ENCODE data around the gene ABAT.
A peak's percentile ranks its signal among the peaks of the same experiment; 100 is the strongest.
"Not testable (repeated sequence)": the region's sequence is repeated elsewhere in the genome, so short reads cannot be mapped to it uniquely, and the experiment has no call there.

The ABAT gene

DNA sequence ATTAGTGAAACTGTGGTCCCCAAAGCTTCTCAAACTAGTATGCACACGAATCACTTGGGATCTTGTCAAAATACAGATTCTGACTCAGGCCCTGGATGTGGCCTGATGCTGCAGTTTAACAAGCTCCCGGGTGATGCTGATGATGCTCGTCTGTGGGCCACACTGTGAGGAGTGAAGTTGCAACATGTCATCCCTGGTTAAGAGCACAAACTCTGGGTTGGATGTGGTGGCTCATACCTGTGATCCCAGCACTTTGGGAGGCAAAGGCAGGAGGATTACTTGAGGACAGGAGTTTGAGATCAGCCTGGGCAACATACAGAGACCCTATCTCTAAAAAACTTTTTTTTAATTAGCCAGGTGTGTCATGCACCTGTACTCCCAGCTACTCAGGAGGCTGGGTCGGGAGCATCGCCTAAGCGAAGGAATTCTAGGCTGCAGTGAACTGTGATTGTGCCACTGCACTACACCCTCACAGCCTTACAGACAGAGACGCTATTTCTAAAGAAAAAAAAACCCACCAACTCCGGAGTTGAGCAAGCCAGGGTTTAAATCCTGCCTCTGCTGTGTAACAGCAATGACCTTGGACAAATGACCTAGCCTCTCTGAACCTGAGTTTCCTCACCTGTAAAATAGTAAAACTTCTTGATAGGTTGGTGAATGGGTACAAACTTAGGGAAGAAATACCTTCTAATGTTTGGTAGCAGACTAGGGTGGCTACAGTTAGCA lies 24.4 kb upstream of the ABAT start:
- no peak for DNase-seq (ENCODE audit: low spot score)

DNA sequence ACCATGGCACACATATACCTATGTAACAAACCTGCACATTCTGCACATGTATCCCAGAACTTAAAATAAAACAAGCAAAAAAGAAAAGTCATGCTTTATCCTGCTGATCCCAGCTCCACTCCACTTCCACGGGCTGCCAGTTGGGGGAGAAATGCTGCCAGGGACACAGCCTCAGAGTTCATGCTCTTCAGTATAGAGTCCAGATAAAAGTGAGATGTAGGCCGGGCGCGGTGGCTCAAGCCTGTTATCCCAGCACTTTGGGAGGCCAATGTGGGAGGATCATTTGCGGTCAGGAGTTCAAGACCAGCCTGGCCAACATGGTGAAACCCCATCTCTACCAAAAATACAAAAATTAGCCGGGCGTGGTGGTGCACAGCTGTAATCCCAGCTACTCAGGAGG lies 22.5 kb upstream of the ABAT start:
- not testable (repeated sequence) for DNase-seq (ENCODE audit: low spot score)

DNA sequence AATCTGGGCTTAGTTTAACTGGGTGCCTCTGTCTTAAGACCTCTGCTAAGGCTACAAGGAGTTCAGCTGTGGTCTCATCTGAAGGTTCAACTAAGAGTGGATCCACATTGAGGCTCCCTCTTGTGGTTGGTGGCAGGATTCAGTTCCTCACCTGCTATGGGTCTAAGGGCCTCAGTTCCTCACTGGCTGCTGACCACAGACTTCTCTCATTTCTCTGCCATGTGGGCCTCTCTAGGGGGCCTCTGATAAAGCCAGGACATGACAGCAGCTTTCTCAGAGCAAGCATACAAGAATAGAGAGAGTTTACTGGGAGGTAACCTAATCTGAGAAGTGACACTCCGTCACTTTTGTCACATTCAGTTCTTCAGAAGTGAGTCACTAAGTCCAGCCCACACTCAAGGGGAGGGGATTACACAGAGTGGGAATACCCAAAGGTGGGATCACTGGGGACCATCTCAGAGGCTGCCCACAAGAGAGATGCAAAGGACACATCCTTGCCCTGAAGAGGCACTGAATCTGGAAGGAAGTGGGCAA lies 19.2 kb upstream of the ABAT start:
- no peak for DNase-seq (ENCODE audit: low spot score)

DNA sequence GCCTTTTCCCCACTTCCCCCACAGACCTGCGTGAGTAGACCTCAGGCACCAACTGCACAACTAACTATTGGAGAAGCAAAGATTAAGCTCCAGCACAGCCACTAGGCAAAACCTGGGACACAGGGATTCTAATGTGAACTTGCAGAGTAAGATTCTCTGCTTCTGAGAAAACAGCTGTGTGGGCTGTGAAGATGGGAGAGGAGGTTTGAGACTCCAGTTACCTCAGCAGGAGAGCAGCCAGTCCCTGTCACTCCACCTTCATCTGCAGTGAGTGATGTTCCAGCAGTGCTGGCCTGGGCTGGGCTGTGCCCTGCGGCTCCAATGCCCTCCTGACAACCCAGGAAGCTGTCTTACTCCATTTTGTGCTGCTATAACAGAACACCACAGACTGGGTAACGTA lies 18.0 kb upstream of the ABAT start:
- peak; percentile 44 for DNase-seq (ENCODE audit: low spot score)

DNA sequence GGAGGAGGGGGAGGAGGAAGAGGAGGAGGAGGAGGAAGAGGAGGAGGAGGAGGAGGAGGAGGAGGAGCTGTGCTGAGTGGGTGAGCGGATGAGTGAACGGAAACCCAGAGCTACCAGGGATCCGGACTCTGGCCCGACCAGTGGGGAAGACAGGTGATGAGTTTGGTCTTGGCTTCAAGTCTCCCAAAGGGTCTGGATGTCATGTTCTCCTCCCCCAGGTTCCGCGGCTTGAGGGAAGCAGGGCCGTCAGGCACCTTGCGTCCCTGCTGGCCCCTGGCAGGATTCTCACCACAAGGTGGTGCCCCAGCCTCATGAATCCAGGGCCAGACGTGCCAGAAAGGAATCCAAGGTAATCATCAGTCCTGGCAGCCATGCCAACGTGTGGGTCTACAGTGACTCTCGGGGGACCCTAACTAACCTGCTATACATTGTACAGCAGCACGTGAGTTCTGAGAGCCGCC lies 13.5 kb upstream of the ABAT start:
- DNase-seq (ENCODE audit: low spot score), result peak; percentile 64

DNA sequence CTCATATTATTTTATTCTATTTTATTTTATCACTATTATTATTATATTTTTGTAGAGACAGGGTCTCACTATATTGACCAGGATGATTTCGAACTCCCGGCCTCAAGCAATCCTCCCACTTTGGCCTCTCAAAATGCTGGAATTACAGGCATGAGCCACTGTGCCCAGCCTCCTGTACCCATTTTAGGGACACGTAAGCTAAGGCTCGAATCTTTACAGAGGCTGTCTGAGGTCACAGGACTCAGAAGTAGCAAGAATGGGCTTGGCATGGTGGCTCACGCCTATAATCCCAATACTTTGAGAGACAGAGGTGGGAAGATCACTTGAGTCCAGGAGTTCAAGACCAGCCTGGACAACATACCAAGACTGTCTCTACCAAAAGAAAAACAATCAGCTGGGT lies 12.7 kb upstream of the ABAT start:
- DNase-seq (ENCODE audit: low spot score), result no peak

DNA sequence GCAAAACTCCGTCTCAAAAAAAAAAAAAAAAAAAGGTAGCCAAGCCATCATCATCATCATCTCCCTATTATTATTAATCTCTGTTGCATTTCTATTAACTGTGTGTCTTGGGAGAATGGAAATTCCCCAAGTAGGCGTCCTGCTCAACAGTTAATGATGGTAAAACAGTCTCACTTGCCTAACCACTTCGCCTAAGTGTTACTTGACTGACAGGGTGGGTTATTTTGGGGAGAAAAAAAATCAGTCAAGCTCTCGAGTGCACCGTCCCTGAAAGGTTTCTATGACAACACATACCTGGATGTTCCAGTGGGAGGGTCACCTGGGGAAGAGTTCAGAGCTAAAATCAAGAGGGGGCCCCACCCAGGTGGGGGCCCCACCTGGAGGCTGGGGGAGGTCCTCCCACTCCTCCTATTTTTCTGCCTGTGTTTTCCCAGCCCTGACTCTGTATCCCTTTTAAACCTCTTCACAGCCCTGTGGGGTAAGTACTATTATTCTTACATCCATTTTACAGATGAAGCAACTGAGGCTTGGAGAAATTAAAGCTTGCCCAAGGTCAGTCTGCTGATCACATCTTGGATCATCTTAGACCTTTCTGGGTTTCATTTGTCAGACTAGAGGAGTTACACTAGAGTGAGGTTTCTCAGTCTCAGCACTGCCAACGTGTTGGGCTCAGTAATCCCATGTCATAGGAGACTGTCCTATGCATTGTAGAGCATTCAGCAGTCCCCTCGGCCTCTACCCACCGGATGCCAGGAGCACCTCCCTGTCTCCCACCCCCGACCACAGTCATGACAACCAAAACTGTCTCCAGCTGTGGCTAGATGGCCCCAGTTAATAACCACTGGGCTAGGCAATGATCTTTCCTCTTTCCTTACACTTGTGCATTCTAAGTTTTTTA lies 11.0 kb upstream of the ABAT start:
- DNase-seq (ENCODE audit: low spot score), result peak; percentile 82

DNA sequence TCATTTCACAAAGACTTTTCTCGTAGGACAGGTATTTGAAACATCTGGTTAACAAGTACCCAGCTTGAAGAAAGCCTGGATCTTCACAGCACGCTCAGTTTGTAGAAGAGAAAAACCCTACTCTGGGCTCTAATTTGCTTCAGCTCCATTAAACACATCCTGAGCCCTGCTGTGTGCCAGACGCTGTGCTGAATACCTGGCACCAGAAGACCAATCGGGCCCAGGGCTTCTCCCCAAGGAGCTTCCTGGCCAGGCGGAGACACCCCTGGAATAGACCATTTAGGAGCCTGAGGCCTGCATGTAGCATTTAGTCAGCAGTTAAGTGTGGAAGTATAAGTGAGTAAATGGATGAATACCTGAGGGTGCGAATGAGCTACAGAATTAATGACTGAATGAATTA lies 8.9 kb upstream of the ABAT start:
- DNase-seq (ENCODE audit: low spot score), result no peak

DNA sequence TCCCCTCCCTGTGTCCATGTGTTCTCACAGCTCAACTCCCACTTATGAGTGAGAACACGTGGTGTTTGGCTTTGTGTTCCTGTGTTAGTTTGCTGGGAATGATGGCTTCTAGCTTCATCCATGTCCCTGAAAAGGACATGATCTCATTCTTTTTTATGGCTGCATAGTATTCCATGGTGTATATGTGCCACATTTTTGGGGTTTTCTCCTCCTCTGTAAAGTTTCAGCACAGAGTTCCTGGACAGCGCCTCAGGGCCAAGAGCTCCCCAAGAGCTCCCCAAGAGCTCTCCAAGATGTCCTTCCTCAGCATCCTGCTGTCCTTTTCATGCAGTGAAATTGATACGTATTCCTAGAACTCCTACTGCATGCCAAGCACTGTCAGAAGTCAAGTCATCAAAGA lies 6.9 kb upstream of the ABAT start:
- DNase-seq (ENCODE audit: low spot score), result no peak

DNA sequence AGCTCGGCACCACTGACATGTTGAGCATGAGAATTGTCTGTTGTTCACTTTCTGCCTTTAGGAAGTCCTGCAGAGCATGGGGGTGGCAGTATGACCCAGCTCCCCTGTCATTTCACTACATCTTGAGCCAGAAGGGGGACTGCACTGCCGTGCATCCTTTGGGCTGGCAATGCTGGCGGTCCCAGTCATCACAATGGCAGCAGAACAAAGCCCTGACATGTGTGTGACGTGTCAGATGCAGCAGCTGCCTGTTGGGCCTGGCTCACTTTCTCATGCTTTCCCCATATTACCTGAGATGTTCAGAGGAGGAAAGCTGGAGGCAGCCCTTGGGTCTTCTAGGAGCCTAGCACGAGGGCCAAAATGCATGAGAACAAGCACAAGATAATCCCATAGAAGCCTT lies 6.3 kb upstream of the ABAT start:
- DNase-seq (ENCODE audit: low spot score), result no peak

DNA sequence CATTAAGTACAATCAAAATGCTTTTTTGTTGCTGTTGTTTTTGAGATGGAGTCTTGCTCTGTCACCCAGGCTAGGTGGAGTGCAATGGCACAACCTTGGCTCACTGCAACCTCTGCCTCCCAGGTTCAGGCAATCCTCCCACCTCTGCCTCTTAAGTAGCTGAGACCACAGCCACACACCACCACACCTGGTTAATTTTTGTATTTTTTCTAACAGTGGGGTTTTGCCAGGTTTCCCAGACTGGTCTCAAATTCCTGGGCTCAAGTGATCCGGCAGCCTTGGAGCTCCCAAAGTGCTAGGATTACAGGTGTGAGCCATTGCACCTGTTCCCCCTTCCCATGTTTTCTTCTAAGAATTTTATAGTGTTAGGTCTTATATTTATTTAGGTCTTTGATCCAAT lies 4.9 kb upstream of the ABAT start:
- DNase-seq (ENCODE audit: low spot score), result no peak

DNA sequence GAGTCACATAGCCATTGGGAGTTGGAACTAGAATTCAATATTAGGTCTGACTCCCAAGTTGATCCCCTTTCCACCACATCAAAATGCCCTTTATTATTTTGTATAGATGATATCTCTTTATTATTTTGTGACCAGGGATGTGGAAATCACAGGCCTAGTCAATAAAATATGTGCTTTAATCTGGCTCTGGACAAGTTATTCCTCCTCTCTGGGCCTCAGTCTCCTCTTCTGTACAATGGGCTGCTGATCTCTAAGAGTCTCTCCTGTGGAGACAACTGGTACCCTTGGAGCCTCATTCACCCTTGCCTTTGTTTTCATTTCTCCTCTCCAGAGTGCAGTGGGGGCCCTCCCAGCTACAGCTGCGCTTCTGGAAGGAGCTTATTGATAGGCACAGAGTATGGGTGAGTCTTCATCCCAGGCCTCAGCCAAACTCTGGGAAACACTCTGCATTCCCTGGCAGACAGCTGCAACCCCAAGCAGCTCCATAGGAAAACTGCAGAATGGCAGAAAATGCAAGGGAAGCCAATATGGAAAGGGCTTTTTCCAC lies 4.3 kb upstream of the ABAT start:
- DNase-seq (ENCODE audit: low spot score), result no peak

DNA sequence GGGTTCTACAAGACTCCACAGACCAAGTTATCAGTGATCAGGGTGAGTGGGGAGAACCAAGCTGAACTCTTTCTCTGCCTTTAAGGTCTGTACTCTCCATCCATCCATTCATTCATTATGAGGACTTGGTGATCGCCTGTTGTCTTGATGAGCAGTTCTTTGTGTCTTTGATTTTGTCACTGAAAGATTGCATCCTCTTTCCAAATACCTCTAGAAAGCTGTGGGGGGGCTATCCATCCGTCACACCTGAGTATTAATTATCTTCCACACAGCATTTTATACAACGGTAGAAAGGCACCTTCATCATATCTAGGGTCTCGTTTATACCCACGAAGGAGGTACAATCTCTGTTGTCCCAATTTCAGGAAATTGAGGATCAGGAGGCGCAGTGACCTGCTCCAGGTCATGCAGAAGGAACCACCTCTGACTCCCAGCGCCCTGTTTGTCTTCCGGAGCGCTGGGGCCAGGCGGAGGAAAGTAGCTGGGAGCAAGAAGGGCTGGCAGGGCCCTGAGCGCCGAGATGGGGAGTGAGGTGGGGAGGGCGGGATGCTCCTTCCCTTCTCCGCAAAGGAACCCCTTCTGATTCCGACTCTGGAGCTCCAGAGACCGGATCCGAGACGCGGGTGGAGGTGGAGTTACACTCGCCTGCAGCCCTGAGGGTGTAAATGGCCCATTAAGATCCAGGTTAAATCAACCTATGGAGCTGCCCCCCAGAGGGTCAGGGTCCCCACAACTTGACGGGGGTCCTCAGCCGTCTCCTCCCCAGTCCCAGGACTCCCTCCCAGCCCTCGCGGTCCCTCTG lies 605 bp upstream of the ABAT start:
- DNase-seq (ENCODE audit: low spot score), result no peak

DNA sequence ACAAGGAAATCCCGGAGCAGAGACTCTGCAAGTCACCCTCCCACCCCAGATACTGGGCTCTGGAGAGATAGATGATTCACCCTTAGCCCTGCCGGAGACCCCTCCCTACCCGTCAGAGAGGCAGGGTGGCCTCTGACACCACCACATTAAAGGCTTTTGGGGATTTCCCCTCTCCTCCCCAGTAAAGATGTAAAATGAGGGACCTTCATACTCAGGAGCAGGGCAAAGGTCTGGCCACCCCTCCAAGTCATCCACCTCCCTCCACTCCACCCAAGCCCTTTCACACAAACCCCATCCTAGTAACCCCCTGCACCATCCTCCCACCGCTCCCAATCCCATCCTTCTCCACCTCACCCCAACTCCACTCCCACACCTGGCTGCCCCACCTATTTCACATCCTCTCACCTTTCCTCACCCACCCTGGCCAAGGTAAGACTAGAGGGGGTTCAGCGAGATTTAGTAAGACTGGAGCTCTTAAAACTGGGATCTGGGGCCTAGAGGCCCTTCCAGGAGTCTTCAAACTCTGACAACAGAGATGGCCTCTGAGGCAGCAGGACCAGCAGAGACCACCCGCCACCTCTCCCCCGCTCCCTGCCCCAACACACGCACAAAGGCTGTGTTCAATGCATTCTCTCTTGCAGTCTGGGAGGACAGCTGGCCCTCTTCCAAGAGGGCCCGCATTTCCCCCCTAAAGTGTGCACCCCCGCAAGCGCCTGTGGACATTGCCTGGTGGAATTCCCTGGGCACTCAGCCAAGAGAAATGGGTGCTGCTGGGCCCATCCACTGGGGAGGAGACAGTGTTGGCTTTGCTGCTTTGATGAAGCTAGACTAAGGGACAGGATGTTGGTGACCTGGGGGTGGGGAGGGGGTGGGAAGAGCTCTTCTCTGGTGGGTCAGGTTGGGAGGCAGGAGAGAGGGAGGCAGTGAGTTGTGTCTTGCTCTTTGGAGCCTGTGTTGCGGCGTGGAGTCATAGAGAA lies 1.1 kb downstream of the ABAT start:
- DNase-seq (ENCODE audit: low spot score), result no peak

DNA sequence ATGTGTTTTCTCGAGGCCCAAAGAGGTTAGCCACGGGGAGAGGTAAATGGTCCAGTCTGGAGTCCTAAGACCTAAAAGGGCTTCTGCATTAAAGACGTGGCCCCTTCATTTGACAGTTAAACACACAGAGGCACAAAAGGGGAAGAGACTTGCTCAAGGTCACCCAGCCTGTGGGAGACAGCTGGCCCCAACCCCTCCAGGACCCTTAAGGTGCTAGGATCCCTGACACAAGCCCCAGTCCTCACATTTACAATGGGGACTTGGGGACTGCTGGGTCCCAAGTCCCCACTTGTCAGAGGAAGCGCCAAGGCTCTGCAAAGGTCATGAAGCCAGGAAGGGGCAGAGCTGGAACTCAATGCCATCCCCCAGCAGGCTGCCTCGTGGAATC lies 1.7 kb downstream of the ABAT start:
- no peak for DNase-seq (ENCODE audit: low spot score)

DNA sequence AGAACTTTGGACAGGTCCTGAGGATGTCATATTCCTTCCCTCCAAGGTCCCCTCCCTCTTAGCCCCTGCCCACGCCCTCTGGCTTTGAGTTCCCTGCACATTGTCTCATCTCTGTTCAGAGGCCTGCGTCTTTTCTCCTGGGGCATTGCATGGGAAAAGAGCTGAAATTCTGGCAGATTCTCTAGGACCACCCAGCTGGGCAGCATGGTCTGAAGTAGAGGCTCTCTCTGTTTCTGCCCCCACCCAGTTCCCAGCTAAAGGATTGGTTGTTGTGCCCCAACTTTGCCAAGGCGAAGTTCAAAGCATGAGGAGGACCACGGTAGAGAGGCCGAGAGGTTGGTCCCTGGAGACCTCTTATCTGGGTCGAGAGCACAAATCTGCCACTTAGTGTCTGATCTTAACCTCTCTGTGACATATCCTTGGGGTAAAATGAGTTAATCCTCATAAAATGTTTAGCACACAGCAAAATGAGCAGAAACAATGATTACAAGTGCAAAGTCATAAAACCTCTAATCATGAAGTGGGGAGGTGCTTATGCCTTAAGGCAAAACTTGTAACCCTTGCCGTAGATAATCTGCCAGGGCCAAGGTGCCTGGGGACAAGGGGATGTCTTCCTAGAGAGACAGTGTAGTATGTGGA lies 2.4 kb downstream of the ABAT start:
- no peak for DNase-seq (ENCODE audit: low spot score)

DNA sequence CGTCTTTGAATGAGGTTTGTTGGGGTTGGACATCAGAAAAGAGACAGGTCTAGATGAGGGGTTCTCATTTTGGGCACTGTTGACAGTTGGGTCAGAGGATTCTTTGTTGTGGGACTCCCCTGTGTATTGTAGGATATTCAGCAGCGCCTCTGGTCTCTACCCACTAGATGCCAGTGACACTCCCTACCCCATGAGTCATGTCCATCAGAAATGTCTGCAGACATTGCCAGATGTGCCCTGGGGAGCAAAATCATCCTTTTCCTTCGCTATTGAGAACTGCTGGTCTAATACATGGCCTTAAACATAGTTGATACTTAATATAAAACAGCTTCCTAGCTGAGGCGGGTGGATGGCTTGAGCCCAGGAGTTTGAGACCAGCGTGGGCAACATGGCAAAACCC lies 3.1 kb downstream of the ABAT start:
- DNase-seq (ENCODE audit: low spot score), result no peak

DNA sequence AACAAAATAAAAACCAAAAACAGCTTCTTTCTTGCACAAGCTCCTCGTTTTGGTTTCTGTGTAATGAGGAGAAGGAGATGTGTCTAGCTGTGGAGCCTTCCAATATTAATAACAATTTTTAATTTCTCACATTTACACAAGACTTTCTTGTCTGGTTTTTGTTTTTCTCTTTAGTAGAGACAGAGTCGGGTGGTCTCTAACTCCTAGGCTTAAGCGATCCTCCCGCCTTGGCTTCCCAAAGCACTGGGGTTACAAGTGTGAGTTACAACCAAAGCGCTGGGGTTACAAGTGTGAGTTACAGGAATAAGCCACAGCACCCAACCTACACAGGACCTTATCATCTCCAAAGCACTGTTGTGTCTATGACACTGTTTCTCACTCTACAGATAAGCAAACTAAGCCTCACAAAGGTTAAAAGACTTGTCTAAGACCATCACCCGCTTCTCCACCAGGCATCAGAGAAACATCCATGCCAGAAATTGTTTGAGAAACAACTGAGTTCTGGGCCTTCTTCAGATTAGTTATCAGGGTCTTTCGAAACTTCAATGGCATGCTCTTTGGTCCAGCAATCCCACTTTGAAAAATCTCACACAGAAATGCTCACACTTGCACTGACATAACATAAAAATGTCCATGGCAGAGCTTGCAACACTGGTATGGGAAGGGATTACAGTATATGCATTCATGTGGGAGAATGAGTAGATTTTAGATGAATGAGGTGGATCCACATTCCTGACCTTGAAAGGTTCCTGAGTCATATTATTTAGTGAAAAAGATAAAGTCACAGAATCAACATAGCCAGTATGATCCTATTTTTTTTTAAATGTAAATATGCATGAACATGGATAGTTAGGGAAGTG lies 3.9 kb downstream of the ABAT start:
- no peak for DNase-seq (ENCODE audit: low spot score)

DNA sequence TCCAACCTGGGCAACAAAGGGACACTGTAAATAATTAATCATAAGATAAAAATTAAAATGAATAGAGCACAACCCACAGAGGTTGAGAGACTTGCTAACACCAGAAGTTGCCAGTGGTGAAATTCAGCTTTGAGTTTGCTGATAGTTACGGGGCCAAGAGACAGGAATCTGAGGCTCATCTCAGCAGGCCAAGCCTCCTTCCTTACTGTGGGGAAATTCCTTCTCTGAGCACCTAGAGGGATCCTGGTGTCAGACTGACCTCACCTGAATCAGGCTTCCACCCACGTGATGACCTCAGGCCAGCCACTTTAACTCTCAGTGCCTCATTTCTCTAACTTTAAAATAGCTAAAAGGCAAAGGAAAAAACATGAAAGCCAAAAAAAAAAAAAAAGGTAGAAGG lies 4.7 kb downstream of the ABAT start:
- no peak for DNase-seq (ENCODE audit: low spot score)

Data from putamen (tissue), 1 donor.